ENCODE results near the gene MAP3K8.
"Not testable (repeated sequence)": the region's sequence is repeated elsewhere in the genome, so short reads cannot be mapped to it uniquely, and the experiment has no call there.

MAP3K8 gene

GRCh38 chr10:30412901-30413300 is 21.1 kb upstream of the MAP3K8 start:
- no peak overlapping the region for H3K4me3 Mint-ChIP-seq
- H3K27me3 Mint-ChIP-seq, result no peaks in the 10 kb centered on the region
- no peaks in the 10 kb centered on the region for H3K36me3 Mint-ChIP-seq (ENCODE audit: low read depth)
- no peaks in the 10 kb centered on the region for H3K9me3 Mint-ChIP-seq
- no peak overlapping the region for H3K27ac Mint-ChIP-seq
- DNase-seq, result no peak
- peaks cover 11% of the 10 kb centered on the region for H3K4me1 Mint-ChIP-seq (ENCODE audit: low read depth)

- H3K9me3 Mint-ChIP-seq, result no peaks in the 10 kb centered on the region
- H3K27ac Mint-ChIP-seq, result no peak overlapping the region
- H3K4me1 Mint-ChIP-seq (ENCODE audit: low read depth), result peaks cover 23% of the 10 kb centered on the region
- no peak overlapping the region for H3K4me3 Mint-ChIP-seq
- H3K36me3 Mint-ChIP-seq (ENCODE audit: low read depth), result no peaks in the 10 kb centered on the region
- no peak for DNase-seq
- no peaks in the 10 kb centered on the region for H3K27me3 Mint-ChIP-seq
These were observed 19.9 kb upstream of the MAP3K8 start for GRCh38 chr10:30413996-30414576.

DNA sequence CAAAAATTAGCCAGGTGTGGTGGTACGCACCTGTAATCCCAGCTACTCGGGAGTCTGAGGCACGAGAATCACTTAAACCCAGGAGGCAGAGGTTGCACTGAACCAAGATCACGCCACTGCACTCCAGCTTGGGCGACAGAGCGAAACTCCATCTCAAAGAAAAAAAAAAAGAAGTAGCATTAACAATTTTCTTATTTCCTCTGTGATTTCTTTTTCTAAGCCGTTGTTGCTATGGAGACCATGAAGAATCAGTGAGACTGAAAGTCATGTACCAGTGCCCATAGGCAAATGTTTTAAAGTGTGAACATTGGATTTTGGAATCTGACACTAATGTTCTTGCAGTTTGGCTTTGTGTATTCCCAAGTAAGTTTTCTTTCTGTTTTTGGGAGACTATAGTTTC is 18.4 kb upstream of the MAP3K8 start:
- Mint-ChIP-seq H3K27ac (peak overlapping the region; percentile 50), H3K4me3 (no peak overlapping the region), H3K4me1 (ENCODE audit: low read depth) (peaks cover 34% of the 10 kb centered on the region), H3K36me3 (ENCODE audit: low read depth) (no peaks in the 10 kb centered on the region), H3K9me3 (no peaks in the 10 kb centered on the region), H3K27me3 (no peaks in the 10 kb centered on the region)
- no peak for DNase-seq

DNA sequence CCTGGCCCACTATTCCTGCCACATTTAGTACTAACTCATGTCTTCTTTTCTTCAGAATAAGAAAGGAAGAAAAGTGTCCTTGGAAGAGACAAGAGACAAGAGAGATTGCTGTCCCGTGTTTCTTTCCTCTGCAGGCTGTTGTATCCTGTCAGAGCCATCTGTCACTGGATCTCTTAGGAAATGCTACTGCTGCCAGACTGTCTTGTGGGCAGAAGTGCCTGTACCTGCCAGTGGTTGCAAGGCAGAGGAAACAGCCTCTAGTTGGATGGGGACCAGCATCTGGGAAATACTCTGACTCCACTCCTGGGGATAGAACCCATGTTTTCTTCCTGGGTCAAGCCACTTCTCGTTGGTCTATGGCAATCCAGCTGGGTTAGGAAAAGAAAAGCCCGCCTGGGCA is 16.7 kb upstream of the MAP3K8 start:
- no peaks in the 10 kb centered on the region for H3K27me3 Mint-ChIP-seq
- H3K4me1 Mint-ChIP-seq (ENCODE audit: low read depth), result peaks cover 38% of the 10 kb centered on the region
- no peaks in the 10 kb centered on the region for H3K36me3 Mint-ChIP-seq (ENCODE audit: low read depth)
- no peak for DNase-seq
- no peaks in the 10 kb centered on the region for H3K9me3 Mint-ChIP-seq
- peak overlapping the region; percentile 92 for H3K27ac Mint-ChIP-seq
- no peak overlapping the region for H3K4me3 Mint-ChIP-seq

GRCh38 chr10:30420266-30420665 is 13.7 kb upstream of the MAP3K8 start:
- H3K36me3 Mint-ChIP-seq (ENCODE audit: low read depth), result no peaks in the 10 kb centered on the region
- H3K4me3 Mint-ChIP-seq, result no peak overlapping the region
- H3K4me1 Mint-ChIP-seq (ENCODE audit: low read depth), result peaks cover 35% of the 10 kb centered on the region
- DNase-seq, result no peak
- no peak overlapping the region for H3K27ac Mint-ChIP-seq
- H3K9me3 Mint-ChIP-seq, result no peaks in the 10 kb centered on the region
- no peaks in the 10 kb centered on the region for H3K27me3 Mint-ChIP-seq

DNA sequence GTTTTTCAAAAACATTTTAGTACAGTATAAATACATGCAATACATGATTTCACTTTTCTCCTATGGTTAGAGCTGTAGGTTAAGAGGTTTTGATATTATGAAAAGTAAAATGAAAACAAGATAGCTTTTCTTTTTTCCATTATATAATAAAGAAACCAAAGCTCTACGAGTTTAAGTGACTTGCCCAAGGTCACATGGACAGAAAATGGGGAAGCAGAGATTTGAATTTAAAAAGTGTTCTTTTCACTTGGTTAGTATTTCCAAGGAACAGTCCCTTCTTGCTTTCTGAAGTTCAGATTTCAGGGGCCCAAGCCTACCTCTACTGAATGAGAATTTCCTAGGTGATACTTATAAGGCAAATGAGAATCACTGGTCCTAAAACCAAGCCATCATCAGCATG is 13.2 kb upstream of the MAP3K8 start:
- Mint-ChIP-seq H3K27ac (no peak overlapping the region), H3K36me3 (ENCODE audit: low read depth) (no peaks in the 10 kb centered on the region), H3K4me3 (no peak overlapping the region), H3K9me3 (no peaks in the 10 kb centered on the region), H3K4me1 (ENCODE audit: low read depth) (peaks cover 33% of the 10 kb centered on the region), H3K27me3 (no peaks in the 10 kb centered on the region)
- no peak for DNase-seq

GRCh38 chr10:30422151-30422695 is 11.8 kb upstream of the MAP3K8 start:
- Mint-ChIP-seq H3K27ac (no peak overlapping the region), H3K4me3 (no peak overlapping the region), H3K36me3 (ENCODE audit: low read depth) (no peaks in the 10 kb centered on the region), H3K27me3 (no peaks in the 10 kb centered on the region), H3K9me3 (no peaks in the 10 kb centered on the region), H3K4me1 (ENCODE audit: low read depth) (peaks cover 34% of the 10 kb centered on the region)
- no peak for DNase-seq

DNA sequence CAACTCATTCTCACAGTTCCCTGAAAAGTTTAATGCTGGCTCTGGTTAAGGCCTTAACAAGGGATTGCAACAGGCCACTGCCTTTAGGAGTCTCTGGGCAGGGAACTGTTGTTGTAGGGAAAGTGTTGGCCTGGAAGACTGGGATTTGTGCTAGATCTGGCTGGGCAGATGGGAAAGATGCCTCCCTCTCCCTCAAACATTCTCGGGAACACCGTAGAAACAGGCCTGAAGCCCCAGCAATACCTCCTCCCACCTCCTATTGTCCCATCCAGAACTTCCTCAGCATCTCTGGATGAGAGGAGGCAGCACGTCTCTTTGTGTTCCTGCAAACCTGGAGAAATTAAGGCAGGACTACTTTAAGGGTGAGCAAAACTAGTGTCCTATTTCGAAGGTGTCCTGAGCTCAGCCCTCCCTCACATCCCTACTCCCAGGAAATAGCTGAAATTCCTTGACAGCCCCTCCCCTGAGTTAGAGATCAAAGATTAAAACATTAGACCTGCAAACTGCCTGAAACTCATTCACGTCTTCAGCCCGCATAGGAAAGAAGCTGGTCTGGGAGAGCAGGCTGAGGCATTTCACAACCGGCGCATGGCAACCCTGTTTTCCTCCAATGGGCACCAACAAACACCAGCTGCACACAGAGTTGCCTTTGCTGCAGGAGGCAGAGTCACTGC is 10.9 kb upstream of the MAP3K8 start:
- H3K4me1 Mint-ChIP-seq (ENCODE audit: low read depth), result peaks cover 36% of the 10 kb centered on the region
- H3K4me3 Mint-ChIP-seq, result no peak overlapping the region

DNA sequence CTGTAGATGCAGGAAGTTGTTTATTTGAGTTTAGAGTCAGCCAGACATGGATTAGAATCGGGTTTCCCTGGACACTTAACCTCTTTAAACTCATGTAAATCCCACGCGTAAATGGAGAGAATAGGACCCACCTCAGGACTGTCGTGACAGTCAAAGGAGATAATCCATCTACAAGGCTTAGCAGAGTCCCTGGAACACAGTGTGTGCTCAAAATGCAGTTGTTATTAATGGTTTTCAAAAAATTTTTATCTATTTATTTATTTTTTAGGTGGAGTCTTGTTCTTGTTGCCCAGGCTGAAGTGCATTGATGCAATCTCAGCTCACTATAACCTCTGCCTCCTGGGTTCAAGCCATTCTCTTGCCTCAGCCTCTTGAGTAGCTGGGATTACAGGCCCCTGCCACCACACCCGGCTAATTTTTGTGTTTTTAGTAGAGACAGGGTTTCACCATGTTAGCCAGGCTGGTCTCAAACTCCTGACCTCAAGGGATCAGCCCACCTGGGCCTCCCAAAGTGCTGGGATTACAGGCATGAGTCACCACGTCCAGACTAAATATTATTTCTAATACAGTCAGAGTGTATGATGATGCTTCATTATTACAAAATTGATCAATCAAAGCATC is 10.2 kb upstream of the MAP3K8 start:
- H3K27me3 Mint-ChIP-seq; H3K27ac Mint-ChIP-seq; DNase-seq; H3K9me3 Mint-ChIP-seq; H3K4me3 Mint-ChIP-seq; H3K36me3 Mint-ChIP-seq (ENCODE audit: low read depth): not testable (repeated sequence)
- peaks cover 33% of the 10 kb centered on the region for H3K4me1 Mint-ChIP-seq (ENCODE audit: low read depth)

More for the DNA sequence above, 10.9 kb upstream of the MAP3K8 start:
- DNase-seq, result no peak
- Mint-ChIP-seq H3K9me3 (no peaks in the 10 kb centered on the region), H3K27me3 (no peaks in the 10 kb centered on the region), H3K36me3 (ENCODE audit: low read depth) (no peaks in the 10 kb centered on the region), H3K27ac (no peak overlapping the region)

DNA sequence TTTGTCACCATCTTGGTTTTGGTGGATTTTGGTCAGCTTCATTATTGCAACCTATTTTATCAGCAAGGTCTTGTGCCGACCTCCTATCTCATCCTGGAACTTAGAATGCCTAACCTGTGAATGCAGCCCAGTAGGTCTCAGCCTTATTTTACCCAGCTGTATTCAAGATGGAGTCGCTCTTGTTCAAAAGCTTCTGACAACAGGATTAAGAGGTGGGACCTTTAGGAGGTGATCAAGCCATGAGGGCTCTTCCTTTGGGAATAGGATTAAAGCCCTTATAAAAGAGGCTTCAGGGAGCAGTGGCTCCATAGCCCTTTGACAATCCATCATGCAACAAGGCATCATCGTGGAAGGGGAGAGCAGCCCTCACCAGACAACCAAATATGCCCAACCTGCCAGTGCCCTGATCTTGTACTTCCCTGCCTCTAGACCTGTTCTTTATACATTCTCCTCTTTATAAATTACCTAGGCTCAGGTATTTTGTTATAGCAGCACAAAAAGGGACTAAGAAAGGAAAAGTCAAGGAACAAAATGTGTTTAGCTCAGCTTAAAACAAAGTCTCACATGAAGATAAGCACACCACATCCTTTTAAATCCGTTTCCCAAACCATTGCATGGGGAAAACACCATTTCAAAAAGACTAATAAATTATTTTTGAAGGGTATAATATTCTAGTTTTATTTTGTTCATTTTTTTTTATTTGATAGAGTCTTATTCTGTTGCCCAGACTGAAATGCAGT is 8.5 kb upstream of the MAP3K8 start:
- no peaks in the 10 kb centered on the region for H3K27me3 Mint-ChIP-seq
- no peak overlapping the region for H3K27ac Mint-ChIP-seq
- H3K4me1 Mint-ChIP-seq (ENCODE audit: low read depth), result peaks cover 20% of the 10 kb centered on the region

DNA sequence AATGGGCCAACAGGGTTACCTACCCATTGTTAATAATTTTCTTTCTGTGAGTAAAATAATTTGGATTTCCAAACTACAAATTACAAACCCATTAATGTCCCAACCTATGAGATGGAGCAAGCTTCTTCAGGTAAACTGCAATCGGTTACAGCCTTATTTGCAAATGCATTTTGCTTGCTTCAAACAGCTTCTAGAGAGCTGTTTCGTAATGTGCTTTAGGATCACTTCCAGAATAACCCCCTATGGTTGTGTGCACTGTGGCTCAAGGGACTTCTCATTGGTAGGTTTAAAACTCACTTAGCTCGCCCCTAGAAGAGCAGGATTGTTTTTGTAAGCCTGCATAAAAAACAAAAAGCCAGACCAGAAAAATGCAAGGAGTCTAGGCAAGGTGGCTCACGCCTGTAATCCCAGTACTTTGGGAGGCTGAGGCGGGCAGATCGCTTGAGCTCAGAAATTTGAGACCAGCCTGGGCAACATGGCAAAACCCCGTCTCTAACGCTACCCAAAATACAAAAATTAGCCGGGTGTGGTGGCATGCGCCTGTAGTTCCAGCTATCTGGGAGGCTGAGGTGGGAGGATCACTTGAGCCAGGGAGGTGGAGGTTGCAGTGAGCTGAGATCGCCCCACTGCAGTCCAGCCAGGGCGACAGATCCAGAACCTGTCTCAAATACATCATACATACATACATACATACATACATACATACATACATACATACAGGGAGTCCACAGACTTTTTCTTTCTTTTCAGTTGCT is 3.3 kb upstream of the MAP3K8 start:
- H3K4me3 Mint-ChIP-seq, result no peak overlapping the region
- no peaks in the 10 kb centered on the region for H3K27me3 Mint-ChIP-seq
- H3K4me1 Mint-ChIP-seq (ENCODE audit: low read depth), result peaks cover 33% of the 10 kb centered on the region
- DNase-seq, result no peak
- H3K27ac Mint-ChIP-seq, result no peak overlapping the region
- H3K36me3 Mint-ChIP-seq (ENCODE audit: low read depth), result peaks cover 11% of the 10 kb centered on the region
- no peaks in the 10 kb centered on the region for H3K9me3 Mint-ChIP-seq

More for the DNA sequence above, 8.5 kb upstream of the MAP3K8 start:
- Mint-ChIP-seq H3K4me3 (no peak overlapping the region), H3K36me3 (ENCODE audit: low read depth) (no peaks in the 10 kb centered on the region), H3K9me3 (no peaks in the 10 kb centered on the region)
- no peak for DNase-seq

- Mint-ChIP-seq H3K4me1 (ENCODE audit: low read depth) (peaks cover 41% of the 10 kb centered on the region), H3K9me3 (no peaks in the 10 kb centered on the region), H3K36me3 (ENCODE audit: low read depth) (peaks cover 14% of the 10 kb centered on the region), H3K27ac (no peak overlapping the region), H3K27me3 (no peaks in the 10 kb centered on the region), H3K4me3 (no peak overlapping the region)
- DNase-seq, result no peak
These were observed 2.5 kb upstream of the MAP3K8 start for GRCh38 chr10:30431435-30431911.

DNA sequence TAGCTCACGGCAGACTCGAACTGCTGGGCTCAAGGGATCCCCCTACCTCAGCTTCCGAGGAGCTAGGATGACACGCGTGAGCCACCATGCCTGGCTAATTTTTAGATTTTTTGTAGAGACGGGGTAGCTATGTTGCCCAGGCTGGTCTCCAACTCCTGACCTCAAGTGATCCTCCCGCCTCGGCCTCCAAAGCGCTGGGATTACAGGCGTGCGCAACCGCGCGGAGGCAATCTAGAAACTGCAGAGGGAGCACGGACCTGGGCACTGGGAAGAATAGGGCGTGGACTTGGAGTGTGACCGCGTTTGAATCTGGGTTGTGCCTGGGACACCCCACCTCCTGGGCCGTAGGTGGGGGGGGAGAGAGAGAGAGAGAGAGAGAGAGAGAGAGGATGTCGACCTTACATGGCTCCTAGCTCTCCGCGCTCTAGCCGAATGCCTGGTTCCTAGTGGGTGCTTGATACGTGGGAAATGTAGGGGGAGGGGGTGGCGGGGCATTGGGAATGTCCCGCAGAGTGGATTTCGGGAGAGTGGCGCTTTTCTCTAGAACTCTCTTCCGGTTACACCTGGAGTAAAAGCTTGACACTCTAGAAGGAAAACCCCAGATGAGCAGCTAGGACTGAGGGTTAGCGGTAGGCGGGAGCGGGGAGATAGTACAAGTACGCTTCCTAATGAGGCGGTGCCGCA is 1.2 kb upstream of the MAP3K8 start:
- no peaks in the 10 kb centered on the region for H3K27me3 Mint-ChIP-seq
- H3K36me3 Mint-ChIP-seq (ENCODE audit: low read depth), result peaks cover 20% of the 10 kb centered on the region
- no peaks in the 10 kb centered on the region for H3K9me3 Mint-ChIP-seq
- H3K4me3 Mint-ChIP-seq, result peak overlapping the region; percentile 92
- peaks cover 47% of the 10 kb centered on the region for H3K4me1 Mint-ChIP-seq (ENCODE audit: low read depth)
- no peak for DNase-seq
- H3K27ac Mint-ChIP-seq, result peak overlapping the region; percentile 87
